Fibroblast of skin of right biceps (primary cell): ENCODE results near the gene GLT6D1.
"Not testable (repeated sequence)": the region's sequence is repeated elsewhere in the genome, so short reads cannot be mapped to it uniquely, and the experiment has no call there.

Experiments
- DNase-seq: peaks from one replicate; pipeline ENCODE4 v3.0.0-alpha.2; 2013

Gene GLT6D1

DNA sequence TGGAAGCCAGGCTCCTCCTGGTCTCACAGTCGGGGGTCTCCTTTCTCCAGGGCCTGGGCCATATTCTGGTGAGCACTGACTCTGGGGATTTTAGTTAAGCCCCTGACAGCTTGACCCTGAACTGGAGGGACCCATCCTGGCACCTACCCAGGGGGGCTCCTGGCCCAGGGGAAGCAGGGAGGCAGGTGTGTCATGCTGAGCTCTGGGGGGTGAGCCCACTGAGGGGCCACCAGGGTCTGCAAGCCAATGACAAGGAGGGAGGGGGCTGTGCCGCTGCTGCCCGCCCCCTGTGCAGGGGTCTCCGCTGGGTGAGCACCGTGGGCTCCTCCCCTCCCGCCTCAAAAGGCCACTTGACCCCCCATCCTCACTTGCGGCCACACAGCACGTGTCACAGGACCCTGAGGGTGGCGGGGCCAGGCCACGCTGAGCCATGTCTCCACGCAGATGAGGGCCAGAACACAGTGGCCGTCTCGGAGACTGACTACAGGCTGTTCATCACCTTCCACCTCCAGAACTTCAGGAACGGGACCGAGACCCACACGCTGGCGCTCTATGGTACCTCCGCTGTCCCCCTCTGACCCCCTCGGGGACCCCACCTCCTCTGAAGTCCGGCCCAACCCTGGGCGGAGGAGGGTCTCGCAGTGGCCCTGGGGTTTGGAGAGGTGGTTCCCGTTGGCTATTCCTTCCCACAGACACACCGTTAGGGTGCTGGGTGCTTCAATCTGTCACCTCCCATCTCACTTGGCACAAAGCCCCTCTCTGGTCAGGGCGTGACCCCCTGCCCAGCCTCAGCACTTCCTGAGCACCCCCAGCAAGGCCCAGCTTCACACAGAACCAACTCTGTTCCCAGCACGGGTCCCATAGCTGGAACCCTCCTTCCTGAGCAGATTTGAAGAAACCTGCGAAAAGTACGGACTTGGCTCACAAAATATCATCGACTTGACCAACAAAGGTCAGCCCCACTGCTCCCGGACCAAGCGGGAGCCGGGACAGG, 25.8 kb upstream of the GLT6D1 start:
- DNase-seq: no peak

DNA sequence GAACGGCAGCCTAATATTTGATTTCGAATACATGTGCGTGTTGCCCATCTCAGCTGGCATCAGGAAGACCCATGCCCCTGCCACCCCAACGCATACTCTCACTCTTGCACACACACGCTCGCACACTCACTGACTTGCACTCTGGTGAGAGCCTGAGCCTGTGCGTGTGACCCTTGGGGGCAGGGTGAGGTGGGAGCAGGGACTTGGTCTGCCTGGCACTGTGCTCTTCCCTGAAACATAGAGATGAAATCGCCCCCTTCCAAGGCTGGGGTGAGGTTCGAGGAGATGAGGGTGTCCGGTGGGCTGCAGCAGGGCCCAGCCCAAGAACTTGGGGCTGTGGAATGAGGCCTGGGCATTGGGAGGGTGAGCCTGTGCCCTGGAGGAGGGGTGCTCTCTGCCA, 24.9 kb upstream of the GLT6D1 start:
- no peak for DNase-seq

DNA sequence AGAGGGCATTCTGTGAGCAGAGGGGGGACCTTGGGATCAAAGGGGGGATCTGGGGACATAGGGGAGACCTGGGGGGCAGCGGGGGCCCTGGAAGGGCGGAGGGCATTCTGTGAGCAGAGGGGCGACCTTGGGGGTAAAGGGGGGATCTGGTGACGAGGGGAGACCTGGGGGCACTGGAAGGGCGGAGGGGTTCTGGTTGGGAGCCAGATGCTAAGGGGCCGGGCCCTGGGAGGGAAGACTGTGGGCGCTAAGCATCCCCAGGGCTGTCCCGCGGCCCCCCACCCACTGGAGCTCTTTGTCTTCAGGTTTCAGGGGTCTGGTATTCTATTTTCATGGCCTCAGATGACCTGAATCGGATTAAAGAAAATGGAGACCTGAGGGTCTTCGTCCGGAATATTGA, 24.5 kb upstream of the GLT6D1 start:
- DNase-seq: no peak

DNA sequence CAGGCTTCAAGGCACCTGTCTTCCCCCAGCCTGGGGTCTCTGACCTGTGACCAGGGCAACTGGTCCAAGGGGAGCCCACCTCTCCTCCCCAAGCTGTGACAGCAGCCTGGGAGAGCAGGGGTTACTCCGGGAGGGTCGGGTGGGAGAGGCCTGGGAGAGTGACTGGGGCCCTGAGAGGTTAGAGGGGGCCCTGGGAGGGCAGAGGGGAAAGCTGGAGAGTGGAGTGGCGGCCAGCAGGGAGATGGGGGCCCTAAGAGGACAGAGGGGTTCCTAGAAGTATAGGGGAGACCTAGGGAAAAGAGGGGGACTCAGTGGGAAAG, 24.1 kb upstream of the GLT6D1 start:
- no peak for DNase-seq

DNA sequence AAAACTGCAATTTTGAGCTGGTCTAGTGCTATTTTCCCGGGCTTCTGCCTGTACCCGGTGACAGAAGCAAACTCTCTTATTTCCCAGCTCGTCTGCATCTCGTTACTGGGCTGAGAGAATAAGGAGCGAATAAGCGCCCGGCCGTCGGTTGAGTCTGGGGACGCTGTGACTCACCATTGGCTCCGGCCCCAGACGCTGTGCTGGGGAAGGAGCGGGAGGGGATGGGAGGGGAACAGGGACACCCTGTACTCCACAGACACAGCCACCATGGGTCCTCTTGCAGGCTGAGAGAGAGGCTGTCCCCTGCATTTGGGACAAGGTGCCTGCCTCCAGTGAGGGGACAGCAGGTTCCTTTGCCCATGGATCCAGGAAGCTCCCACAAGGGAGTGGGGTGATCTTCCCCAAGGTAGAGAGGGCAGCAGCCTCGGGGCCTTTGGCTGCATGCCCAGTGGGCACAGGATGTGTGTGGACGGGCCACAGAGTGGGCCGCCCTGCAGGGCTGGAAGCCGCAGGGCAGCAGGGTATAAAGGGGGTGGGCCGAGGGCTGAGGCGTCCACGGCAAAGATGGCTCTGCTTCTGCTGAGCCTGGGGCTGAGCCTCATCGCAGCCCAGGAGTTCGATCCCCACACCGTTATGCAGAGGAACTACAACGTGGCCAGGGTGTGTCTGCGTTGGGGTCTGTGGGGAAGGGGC, 23.6 kb upstream of the GLT6D1 start, which contains the start of gene LCN9:
LCN9 (plus strand) TSS at position 552 of the 693 bp plus-strand sequence; CDS start at position 565, 13 bp downstream.
- DNase-seq: peak; percentile 30

DNA sequence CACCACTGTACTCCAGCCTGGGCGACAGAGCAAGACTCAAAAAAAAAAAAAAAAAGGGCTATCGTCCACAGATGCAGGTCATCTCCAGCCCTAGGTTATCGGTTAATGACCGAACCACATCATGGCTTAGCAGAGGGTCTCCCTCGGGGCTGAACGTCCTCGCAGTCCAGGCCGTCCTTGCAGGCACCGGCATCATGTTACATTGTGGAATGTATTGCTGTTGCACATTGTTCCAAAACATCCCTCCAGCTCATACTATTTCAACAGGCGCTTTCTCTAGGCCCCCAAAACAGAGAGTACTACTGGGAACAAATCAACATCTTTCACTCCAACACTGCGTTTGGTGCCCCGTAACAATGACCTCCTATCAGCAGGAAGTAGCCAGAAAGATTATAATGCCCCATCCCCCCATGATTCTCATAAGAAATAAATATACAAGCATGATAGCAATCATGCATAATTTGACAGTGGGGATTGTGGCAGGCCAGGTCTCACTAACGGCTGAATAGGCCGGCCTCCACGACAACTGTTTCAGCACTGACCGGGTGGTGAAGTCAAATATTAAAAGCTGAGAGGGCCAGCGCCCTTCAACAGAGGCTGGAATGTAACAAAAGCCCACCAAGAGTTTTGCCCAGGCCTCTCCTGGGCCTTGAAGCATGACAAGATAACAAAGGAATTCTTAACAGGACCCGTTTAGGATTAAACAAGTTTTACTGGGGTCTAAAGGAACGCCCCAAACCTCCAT, 22.6 kb upstream of the GLT6D1 start:
- no peak for DNase-seq

DNA sequence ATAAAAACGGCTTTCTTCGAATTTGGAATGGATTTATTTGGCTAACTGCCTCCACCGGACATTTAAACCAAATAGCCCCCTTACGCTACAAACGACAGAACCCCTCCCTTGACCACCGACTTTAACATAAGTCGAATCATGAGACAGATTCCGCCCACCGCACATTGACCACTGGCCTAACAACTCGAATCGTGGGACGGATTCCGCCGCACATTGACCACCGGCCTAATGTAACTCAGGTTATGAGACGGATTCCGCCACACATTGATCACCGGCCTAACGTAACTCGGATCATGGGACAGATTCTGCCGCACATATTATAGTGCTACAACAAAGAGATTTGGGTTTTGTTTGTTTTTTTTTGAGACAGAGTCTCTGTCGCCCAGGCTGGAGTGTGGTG, 21.1 kb upstream of the GLT6D1 start:
- DNase-seq: no peak

DNA sequence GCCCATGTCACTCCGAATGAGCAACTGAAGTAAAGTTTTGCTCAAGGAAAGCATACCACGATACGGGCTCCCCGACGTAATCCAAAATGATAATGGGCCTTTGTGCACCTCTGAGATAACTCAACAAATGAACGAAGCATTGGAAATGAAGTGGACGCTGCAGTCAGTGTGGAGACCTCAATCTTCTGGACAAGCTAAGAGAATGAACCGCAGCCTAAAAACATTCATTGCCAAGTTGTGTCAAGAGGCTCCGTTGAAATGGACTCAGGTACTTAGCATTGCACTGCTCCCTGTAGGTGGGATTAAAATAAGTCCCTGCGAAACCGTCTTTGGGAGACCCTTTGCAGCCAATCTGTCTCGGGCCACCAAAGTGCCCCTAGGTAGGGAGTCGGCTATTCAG, 19.9 kb upstream of the GLT6D1 start:
- no peak for DNase-seq

DNA sequence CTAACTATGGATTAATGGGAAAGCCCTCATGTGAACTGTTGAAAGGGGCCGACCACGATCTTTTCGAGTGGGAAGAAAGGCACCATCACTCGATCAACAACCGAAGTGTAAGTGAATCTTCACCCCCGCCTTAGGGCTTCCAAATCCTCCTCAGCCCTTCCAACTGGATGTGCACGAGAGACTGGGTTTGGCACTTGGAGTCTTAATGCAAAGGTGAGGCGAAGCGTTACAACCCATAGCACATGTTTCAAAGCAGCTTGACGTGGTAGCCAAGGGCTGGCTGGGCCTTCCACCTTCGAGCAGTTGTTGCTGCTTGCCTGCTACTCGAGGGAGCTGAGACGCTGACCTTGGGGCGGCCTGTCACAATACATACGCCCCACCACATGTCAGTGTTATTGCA, 18.1 kb upstream of the GLT6D1 start:
- no peak for DNase-seq

DNA sequence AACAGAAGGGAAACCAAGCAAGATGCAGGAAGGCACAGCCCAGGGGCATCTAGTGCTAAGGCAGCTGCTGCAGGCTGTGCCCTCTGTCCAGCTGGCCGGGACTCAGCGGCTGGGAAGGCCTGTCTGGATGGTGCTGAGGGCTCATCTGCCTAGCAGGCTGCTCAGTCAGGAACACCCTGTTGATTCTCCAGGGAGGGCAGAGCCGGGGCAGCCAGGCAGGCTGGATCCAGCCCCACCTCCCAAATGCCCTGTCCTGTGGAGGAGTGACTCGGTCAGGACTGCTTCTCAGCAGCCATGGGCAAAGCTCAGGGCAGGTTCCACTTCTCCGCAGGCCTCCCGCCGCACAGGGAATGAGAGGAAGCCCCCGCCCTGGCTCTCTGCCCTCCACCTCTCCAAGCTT, 16.0 kb upstream of the GLT6D1 start:
- no peak for DNase-seq

DNA sequence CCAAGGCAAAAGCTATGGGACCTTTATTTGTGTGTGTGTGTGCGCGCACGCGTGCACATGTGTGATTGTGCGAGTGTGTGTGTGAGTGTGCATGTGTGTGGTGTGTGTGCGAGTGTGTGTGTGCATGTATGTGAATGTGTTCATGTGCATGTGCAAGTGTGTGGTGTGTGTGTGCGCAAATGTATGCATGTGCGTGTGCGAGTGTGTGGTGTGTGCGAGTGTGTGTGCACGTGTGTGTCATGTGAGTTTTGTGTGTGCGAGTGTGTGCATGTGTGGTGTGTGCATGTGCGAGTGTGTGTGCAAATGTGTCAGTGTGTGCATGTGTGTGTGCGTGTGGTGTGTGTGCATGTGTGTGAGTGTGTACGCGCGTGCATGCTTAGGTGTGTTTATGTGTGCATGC, 11.1 kb upstream of the GLT6D1 start:
- no peak for DNase-seq

DNA sequence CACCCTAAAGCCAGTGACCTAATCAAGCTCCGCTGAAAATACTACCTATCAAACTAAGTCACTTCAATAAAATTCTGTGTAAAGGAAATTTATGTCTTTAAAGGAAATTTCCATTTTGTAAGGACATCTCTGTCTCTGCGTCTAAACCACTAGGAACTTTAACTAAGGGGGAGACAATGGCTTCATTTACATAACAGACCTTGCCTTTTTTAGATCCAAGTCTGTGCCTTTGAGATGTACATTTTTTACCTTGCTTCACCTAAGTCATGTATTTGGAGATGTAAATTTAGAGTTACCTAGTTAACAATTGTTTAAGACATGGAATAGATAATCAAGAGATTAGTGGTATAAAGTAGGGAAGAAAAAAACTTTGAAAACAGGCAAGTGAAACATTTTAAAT, 10.2 kb upstream of the GLT6D1 start:
- DNase-seq: no peak

DNA sequence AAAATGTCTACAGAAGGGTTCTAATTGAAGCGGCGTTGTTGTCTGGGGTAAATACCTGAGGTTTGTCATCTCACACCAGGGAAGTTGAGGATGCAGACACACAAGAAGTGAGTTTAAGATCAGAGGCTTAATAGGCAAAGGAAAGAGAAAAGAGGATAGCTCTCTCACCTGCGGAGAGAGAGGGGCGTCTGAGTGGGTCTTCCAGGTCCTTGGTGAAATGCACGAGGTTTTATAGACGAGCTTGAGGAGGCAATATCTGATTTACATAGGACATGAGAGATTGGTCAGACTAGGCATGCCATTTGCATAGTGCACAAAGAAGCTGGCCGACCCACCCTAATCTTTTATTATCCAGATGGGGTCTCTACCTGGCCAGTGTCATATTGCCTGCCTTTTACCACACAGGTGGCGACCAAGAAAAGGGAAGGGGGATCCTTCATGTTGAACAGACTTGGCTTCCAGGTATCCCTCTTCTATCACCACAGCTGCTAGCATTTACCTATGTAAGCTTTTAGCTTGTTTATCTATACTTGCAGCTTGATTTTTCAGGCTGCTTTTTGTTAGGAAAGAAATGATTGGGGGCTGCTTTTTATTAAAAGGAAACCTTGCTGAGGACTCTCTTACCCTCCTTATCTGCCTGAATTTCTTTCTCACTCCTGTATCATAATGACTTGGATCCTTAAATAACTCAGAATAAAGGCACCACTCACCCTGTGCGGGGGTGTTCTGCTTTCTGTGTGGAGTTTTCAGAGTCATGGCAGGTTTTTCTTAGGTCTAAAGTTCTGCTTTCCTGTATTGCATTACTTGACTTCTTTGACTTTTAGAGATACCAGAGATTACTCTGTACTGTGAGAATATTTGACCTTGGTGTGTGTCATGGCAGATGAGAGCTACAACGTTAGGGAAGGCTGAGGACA, 9.4 kb upstream of the GLT6D1 start:
- DNase-seq: no peak

DNA sequence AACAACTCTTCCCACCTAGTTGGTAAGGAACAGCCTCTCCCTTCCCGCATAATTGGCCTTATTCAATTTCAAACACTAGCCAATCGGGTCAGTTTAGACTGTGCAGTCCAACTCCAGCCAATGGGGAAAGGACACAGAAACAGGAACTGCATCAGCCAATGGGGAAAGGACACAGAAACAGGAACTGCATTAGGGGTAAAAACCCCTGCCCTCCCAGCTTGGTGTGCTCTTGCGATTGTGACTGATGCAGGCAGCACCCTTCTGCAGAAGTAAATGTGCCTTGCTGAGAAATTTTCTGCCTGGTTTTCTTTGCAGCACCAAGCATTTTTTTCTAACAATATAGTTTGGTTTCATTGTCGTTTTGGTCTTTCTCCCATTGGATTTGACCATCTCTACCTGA, 8.5 kb upstream of the GLT6D1 start:
- DNase-seq: no peak

DNA sequence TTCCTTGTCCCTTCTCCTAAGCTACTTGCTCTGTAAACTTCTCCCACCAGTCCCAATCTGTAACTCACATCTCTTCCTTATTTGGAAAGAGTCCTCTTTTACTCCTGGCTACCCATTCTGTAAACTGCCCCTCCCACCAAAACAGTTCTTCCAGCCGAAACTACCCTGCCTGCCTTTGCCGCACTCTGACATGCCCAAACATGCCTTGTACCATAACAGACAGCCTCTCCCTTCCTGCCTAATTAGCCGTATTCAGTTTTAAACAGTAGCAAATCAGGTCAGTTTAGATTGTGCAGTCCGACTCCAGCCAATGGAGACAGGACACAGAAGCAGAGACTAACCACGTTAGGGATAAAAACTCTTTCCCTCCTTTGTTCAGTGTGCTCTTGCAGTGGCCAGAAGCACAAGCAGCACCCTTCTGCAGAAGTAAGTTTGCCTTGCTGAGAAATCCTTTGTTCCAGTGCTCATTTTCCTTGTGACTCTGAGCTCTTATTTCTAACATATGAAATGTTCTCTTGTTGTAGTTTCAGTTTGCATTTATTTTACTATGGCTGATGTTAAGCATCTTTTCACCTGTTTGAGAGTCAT, 5.4 kb upstream of the GLT6D1 start:
- no peak for DNase-seq

DNA sequence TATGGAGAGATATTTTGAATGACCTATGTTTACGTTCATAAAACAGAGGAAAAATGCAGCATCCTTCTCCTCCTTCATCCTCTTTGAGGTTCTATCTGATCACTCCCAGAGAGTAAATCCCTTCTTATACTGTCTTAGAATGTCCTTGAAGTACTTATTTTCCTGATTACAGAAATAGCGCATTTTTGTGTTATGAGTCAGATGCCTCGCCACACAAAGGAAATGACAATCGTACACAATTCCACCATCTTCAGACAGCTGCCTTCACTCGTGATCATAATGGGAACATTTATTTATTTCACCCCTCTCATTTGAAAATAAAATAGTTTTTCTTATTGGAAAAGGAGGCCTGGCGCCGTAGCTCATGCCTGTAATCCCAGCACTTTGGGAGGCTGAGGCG, 2.4 kb upstream of the GLT6D1 start:
- DNase-seq: peak; percentile 30

DNA sequence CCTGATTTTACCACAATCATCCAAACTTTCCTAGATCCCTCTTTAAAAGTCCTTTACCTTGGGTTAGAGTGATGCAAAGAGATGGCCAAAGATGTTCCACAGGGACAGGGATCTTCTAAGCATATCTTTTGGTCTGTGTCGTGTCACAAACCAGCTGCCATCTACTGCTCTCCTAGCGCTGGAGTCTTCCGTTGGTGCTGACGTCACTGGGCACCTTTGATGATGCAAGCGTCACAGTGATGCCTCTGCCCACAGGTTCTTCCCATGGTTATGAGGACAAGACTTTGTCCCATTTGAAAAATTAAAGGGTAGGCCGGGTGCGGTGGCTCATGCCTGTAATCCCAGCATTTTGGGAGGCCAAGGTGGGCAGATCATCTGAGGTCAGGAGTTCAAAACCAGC, 1.7 kb upstream of the GLT6D1 start:
- no peak for DNase-seq

DNA sequence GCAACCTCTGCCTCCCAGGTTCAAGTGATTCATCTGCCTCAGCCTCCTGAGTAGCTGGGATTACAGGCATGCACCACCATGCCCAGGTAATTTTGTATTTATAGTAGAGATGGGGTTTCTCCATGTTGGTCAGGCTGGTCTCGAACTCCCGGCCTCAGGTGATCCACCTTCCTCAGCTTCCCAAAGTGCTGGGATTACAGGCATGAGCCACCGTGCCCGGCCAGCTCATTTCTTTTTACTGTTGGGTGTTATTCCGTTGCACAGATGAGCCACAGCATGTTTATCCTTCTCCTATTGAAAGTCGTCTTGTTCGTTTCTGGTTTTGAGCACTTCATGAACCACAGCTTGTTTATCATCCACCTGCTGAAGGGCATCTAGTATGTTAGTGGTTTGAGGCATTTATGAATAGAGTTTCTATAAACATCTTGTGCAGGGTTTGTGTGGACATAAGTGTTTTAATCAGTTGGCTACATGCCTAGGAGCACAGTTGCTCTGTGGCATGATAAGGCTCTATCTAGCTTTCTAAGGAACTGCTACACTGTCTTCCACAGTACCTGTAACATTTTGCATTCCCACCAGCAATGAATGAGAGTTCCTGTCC, 2.3 kb downstream of the GLT6D1 start:
- DNase-seq: not testable (repeated sequence)

DNA sequence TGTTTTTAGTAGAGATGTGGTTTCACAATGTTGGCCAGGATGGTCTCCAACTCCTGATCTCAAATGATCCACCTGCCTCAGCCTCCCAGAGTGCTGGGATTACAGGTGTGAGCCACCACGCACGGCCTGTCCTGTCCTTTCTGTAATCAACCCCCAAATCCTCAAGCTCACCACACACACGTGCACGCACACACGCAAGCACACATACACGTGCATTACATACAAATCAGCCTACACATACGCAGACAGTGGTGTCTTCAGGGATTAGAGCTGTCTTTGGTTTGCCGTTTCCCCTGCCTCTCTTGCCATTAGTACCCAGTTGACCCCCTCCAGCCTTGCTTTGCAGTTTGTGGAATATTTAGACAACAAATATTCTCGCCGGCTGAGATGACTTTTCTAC, 6.5 kb downstream of the GLT6D1 start:
- DNase-seq: no peak

DNA sequence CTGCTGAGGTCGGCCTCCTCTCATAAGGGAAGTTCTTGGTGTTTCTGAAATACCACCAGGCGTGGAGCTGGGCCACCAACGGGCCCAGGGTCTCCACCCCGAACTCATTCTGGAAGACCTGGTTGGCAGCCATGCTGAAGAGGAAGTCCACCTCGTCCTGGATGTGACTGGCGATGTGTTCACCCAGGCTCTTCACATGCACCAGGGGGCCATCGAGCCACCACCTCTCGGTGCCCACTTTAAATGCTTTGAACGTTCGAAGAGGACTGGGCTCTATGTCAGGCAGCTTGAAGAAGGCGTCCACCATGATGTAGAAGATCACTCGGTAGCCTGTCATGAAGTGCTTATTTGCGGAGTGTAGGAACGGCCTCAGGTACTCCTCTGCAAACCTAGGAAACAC, 15.1 kb downstream of the GLT6D1 start:
- DNase-seq: no peak

DNA sequence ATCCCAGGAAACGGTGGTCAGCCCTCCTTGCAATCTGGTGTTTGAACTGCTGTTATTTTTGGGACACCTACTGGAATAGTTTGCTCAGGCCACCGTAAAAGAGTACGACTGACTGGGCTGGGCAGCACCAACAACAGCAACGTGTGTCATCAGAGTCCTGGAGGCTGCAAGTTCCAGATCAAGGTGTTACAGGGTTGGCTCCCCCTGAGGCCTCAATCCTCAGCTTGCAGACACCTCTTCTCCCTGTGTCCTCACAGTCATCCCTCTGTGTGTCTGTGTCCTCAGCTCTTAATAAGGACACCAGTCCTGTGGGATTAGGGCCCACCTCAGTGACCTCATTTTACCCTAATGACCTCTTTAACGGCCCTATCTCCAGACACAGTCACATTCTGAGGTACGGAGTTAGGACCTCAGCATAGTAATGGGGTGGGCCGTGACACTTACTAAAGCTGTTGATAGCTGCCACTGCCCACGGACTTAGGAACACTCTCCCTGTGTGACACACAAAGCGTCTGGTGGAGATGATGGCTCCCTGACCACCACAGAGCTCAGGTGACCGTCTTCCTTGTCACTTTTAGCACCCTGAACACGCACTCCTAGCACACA, 16.8 kb downstream of the GLT6D1 start:
- no peak for DNase-seq
